ENCODE measurements around the gene PSD. TPM values are rescaled to one million over a fixed set of nuclear protein-coding genes. Genes with fewer than 3 reads are reported as not detected.
A peak's percentile ranks its signal among the peaks of the same experiment; 100 is the strongest.

Gene PSD
- total RNA-seq, 1 experiment from 2014 or later = 1.6 TPM

- Histone ChIP-seq H3K79me2 (ENCODE audit: low read depth) (no peaks in the 10 kb centered on the region), H3F3A (ENCODE audit: insufficient read depth, low read depth) (no peaks in the 10 kb centered on the region), H3K9me3 (ENCODE audit: insufficient read depth, low read depth) (no peaks in the 10 kb centered on the region), H3K4me2 (no peak overlapping the region), H3K4me1 (replicated peaks; ENCODE audit: insufficient read depth) (no peaks in the 10 kb centered on the region), H3K27ac (no peak overlapping the region), H3K36me3 (ENCODE audit: low read depth) (no peaks in the 10 kb centered on the region; the same call in 1 of the 2 replicates), H4K20me1 (ENCODE audit: insufficient read depth) (no peaks in the 10 kb centered on the region), H2AFZ (no peak overlapping the region), H3K27me3 (ENCODE audit: insufficient read depth, low read depth) (no peaks in the 10 kb centered on the region), H3K4me3 (no peak overlapping the region), H3K9me2 (ENCODE audit: insufficient read depth) (no peaks in the 10 kb centered on the region)
- ChIA-PET POLR2A (ENCODE audit: unreplicated experiment) (no interaction called here), CTCF (no interaction called here)
- no TSS peak for BruUV-seq (replicated peaks)
- intact Hi-C loops (cut with micrococcal nuclease; ENCODE audit: unreplicated experiment) = no loop called here
- TF ChIP-seq EZH2 (IDR thresholded peaks at IDR 0.05; ENCODE audit: low read depth) (no peak), CTCF (conservative IDR thresholded peaks at IDR 0.05) (no peak)
- DNase-seq = no peak
These were observed 59.7 kb downstream of the PSD start for GRCh38 chr10:102358712-102359382.

- H3K4me3 ChIP-seq = no peak overlapping the region
- H4K20me1 ChIP-seq (ENCODE audit: insufficient read depth) = no peaks in the 10 kb centered on the region
- H3K9me2 ChIP-seq (ENCODE audit: insufficient read depth) = no peaks in the 10 kb centered on the region
- CTCF ChIA-PET = no interaction called here
- no peaks in the 10 kb centered on the region for H3K36me3 ChIP-seq (ENCODE audit: low read depth)
- no peak overlapping the region for H3K4me2 ChIP-seq
- H3K9me3 ChIP-seq (ENCODE audit: insufficient read depth, low read depth) = no peaks in the 10 kb centered on the region
- POLR2A ChIA-PET (ENCODE audit: unreplicated experiment) = no interaction called here
- TF ChIP-seq CTCF (conservative IDR thresholded peaks at IDR 0.05) (no peak), EZH2 (IDR thresholded peaks at IDR 0.05; ENCODE audit: low read depth) (no peak)
- no peaks in the 10 kb centered on the region for H3K27me3 ChIP-seq (ENCODE audit: insufficient read depth, low read depth)
- BruUV-seq (replicated peaks) = no TSS peak
- intact Hi-C loops (cut with micrococcal nuclease; ENCODE audit: unreplicated experiment) = no loop called here
- H3F3A ChIP-seq (ENCODE audit: insufficient read depth, low read depth) = no peaks in the 10 kb centered on the region
- H3K4me1 ChIP-seq (replicated peaks; ENCODE audit: insufficient read depth) = no peaks in the 10 kb centered on the region
- no peaks in the 10 kb centered on the region for H3K79me2 ChIP-seq (ENCODE audit: low read depth)
- DNase-seq = no peak
- H2AFZ ChIP-seq = no peak overlapping the region
- no peak overlapping the region for H3K27ac ChIP-seq
These were observed 64.1 kb downstream of the PSD start for GRCh38 chr10:102354451-102354850.

Small RNA genes lying within 50 kb of the gene (microRNA-seq; reads per million reads assigned to microRNA genes)
- 131 reads per million, percentile 54 among the genes with 10 or more reads in this experiment for gene MIR146B (ENCODE audit: borderline number of aligned reads, borderline replicate concordance)

Other genes with a start within 250 kb of the PSD start
- 0.61 and 0.88 TPM in 2 replicates for gene ELOVL3, start 192.5 kb downstream of the PSD start, total RNA-seq (2021)
- gene PITX3, start 177.3 kb downstream of the PSD start, total RNA-seq (2021) = not detected in 2 replicates
- gene GBF1, start 173.3 kb downstream of the PSD start, total RNA-seq (2021) = 18.6 and 28.3 TPM in 2 replicates
- gene NFKB2, start 23.1 kb downstream of the PSD start, total RNA-seq (2021) = 26.3 and 30.8 TPM in 2 replicates
- 6.2 and 12.7 TPM in 2 replicates for gene FBXL15, start 2.1 kb upstream of the PSD start, total RNA-seq (2021)
- 46.2 and 57.7 TPM in 2 replicates for gene CUEDC2, start 13.8 kb upstream of the PSD start, total RNA-seq (2021)
- gene C10orf95, start 32.8 kb upstream of the PSD start, total RNA-seq (2021) = 1.0 and 1.4 TPM in 2 replicates
- 25.8 and 29.4 TPM in 2 replicates for gene ACTR1A, start 83.9 kb upstream of the PSD start, total RNA-seq (2021)
- gene SUFU, start 85.2 kb upstream of the PSD start, total RNA-seq (2021) = 16.9 and 20.2 TPM in 2 replicates
- gene TRIM8, start 225.7 kb upstream of the PSD start, total RNA-seq (2021) = 59.8 and 73.0 TPM in 2 replicates

Measured in PC-9 (cell line).